Neutrophil (primary cell): ENCODE measurements around the gene CSDE1.
A peak's percentile ranks its signal among the peaks of the same experiment; 100 is the strongest.
"Not testable (repeated sequence)": the region's sequence is repeated elsewhere in the genome, so short reads cannot be mapped to it uniquely, and the experiment has no call there.

Source experiments
- H3K27ac ChIP-seq: fragments of 200-600 bp; sonication (generic); 2 replicates; pipeline ENCODE4 v1.5.1; 2016; ENCODE audit warnings: mild to moderate bottlenecking, moderate library complexity
- H3K27me3 ChIP-seq: fragments of 200-600 bp; sonication (generic); 2 replicates; pipeline ENCODE4 v1.6.0; 2016; ENCODE audit warnings: mild to moderate bottlenecking
- H3K36me3 ChIP-seq: fragments of 200-600 bp; sonication (generic); 2 replicates; pipeline ENCODE4 v1.5.1; 2017
- H3K4me1 ChIP-seq, 2 experiments: fragments of 200-600 bp in 1 of 2; sonication (generic) in 1 of 2; 1 replicate in 1 of 2; 2 replicates in 1 of 2; pipeline versions ENCODE4 v1.5.1 to v1.6.1; 2013 to 2016; ENCODE audit warnings: low read depth in 1 of 2, low read length in 1 of 2, mild to moderate bottlenecking in 1 of 2, moderate library complexity in 1 of 2; ENCODE audit not compliant: control insufficient read depth in 1 of 2, insufficient read depth in 1 of 2
- H3K4me3 ChIP-seq, 2 experiments: fragments of 200-600 bp in 1 of 2; sonication (generic) in 1 of 2; 1 replicate in 1 of 2; 2 replicates in 1 of 2; pipeline ENCODE4 v1.5.1; 2013 to 2016; ENCODE audit warnings: low read depth in 1 of 2, low read length in 1 of 2, mild to moderate bottlenecking in 1 of 2, moderate library complexity in 1 of 2
- H3K9me3 ChIP-seq: fragments of 200-600 bp; sonication (generic); 2 replicates; pipeline ENCODE4 v1.5.1; 2016
- CTCF ChIP-seq: fragments of 200-600 bp; sonication (generic); IDR thresholded peaks from 2 replicates; pipeline ENCODE4 v1.5.1; 2016; ENCODE audit warnings: antibody characterized with exemption

CSDE1 gene

GRCh38 chr1:114758256-114758832 lies 560 bp upstream of the CSDE1 start:
- Histone ChIP-seq H3K27ac (peak overlapping the region; percentile 98), H3K4me1 (peaks cover 36 to 41% of the 10 kb centered on the region in 2 experiments), H3K27me3 (no peaks in the 10 kb centered on the region), H3K4me3 (peak overlapping the region; percentile 98 to 100), H3K9me3 (no peaks in the 10 kb centered on the region), H3K36me3 (no peaks in the 10 kb centered on the region)
- TF ChIP-seq CTCF: no peak

- H3K27me3 ChIP-seq: no peaks in the 10 kb centered on the region
- peak overlapping the region; percentile 98 to 100 for H3K4me3 ChIP-seq
- no peaks in the 10 kb centered on the region for H3K9me3 ChIP-seq
- no peaks in the 10 kb centered on the region for H3K36me3 ChIP-seq
- peaks cover 36 to 41% of the 10 kb centered on the region in 2 experiments for H3K4me1 ChIP-seq
- H3K27ac ChIP-seq: peak overlapping the region; percentile 98
- no peak for TF ChIP-seq CTCF
These were observed 782 bp downstream of the CSDE1 start for GRCh38 chr1:114756949-114757454.

GRCh38 chr1:114756009-114756892 lies 1.5 kb downstream of the CSDE1 start:
- H3K27ac ChIP-seq: peak overlapping the region; percentile 98
- peak overlapping the region; percentile 98 to 100 for H3K4me3 ChIP-seq
- H3K36me3 ChIP-seq: no peaks in the 10 kb centered on the region
- no peak for TF ChIP-seq CTCF
- no peaks in the 10 kb centered on the region for H3K27me3 ChIP-seq
- H3K4me1 ChIP-seq: peaks cover 37 to 44% of the 10 kb centered on the region in 2 experiments
- H3K9me3 ChIP-seq: no peaks in the 10 kb centered on the region

GRCh38 chr1:114755006-114755931 lies 2.5 kb downstream of the CSDE1 start:
- H3K27ac ChIP-seq: peak overlapping the region; percentile 58
- H3K4me3 ChIP-seq: peak overlapping the region in 1 of 2 experiments; percentile 2
- peaks cover 46 to 52% of the 10 kb centered on the region in 2 experiments for H3K4me1 ChIP-seq
- no peaks in the 10 kb centered on the region for H3K27me3 ChIP-seq
- no peak for TF ChIP-seq CTCF
- H3K9me3 ChIP-seq: no peaks in the 10 kb centered on the region
- H3K36me3 ChIP-seq: peaks cover 4% of the 10 kb centered on the region

- Histone ChIP-seq H3K4me1 (peaks cover 46 to 50% of the 10 kb centered on the region in 2 experiments), H3K36me3 (peaks cover 18% of the 10 kb centered on the region)
- not testable (repeated sequence) for H3K4me3 ChIP-seq, H3K9me3 ChIP-seq, H3K27ac ChIP-seq, H3K27me3 ChIP-seq
These were observed 4.1 kb downstream of the CSDE1 start for GRCh38 chr1:114753702-114754101.
